ENCODE measurements around the gene HADHA.
A peak's percentile ranks its signal among the peaks of the same experiment; 100 is the strongest.

- peak in 3 of 7 experiments; percentile 30 to 70 (median 42) for TF ChIP-seq CTCF (IDR thresholded peaks at IDR 0.05)
- TF ChIP-seq POLR2AphosphoS5 (IDR thresholded peaks at IDR 0.05), result peak in 1 of 3 donors; percentile 28
These were observed 59.7 kb downstream of the HADHA start for GRCh38 chr2:26184555-26185303.

Measured in stomach (tissue), 4 donors.